Mononuclear cell (primary cell): ENCODE results near the gene GNE. TPM values are rescaled to one million over a fixed set of nuclear protein-coding genes. Genes with fewer than 3 reads are reported as not detected.

Source experiments
- H3K27me3 ChIP-seq: 2 replicates; pipeline ENCODE4 v1.6.0; 2011; ENCODE audit warnings: low read length, control low read depth; ENCODE audit not compliant: insufficient read depth
- H3K4me1 ChIP-seq: 2 replicates; pipeline ENCODE4 v1.5.1; 2011; ENCODE audit warnings: mild to moderate bottlenecking, low read length, control low read depth; ENCODE audit not compliant: insufficient read depth
- H3K4me3 ChIP-seq: 2 replicates; pipeline ENCODE4 v1.5.1; 2011; ENCODE audit warnings: mild to moderate bottlenecking, low read length, moderate library complexity
- H3K9me3 ChIP-seq: 2 replicates; pipeline ENCODE4 v1.5.1; 2011; ENCODE audit warnings: low read depth, mild to moderate bottlenecking, control low read depth, low read length
- total RNA-seq: library from RNA; depleted of rRNA; stranded (reverse); fragments of >200 nt; gene quantifications from one replicate; pipeline ENCODE4 v1.2.3, GENCODE V29; 2012

Gene GNE
- total RNA-seq, 1 donor: 31.8 TPM

- Histone ChIP-seq H3K4me3 (no peak overlapping the region), H3K4me1 (no peaks in the 10 kb centered on the region), H3K9me3 (no peaks in the 10 kb centered on the region), H3K27me3 (no peaks in the 10 kb centered on the region)
Measured at GRCh38 chr9:36174731-36175130, 83.5 kb downstream of the GNE start.

GRCh38 chr9:36174271-36174670 is 84.0 kb downstream of the GNE start:
- H3K9me3 ChIP-seq: no peaks in the 10 kb centered on the region
- H3K4me1 ChIP-seq: no peaks in the 10 kb centered on the region
- H3K27me3 ChIP-seq: no peaks in the 10 kb centered on the region

GRCh38 chr9:36173861-36174260 is 84.4 kb downstream of the GNE start:
- Histone ChIP-seq H3K27me3 (no peaks in the 10 kb centered on the region), H3K9me3 (no peaks in the 10 kb centered on the region), H3K4me1 (no peaks in the 10 kb centered on the region), H3K4me3 (no peak overlapping the region)

More at GRCh38 chr9:36174271-36174670, 84.0 kb downstream of the GNE start:
- H3K4me3 ChIP-seq: no peak overlapping the region

- Histone ChIP-seq H3K27me3 (no peaks in the 10 kb centered on the region), H3K4me3 (no peak overlapping the region), H3K4me1 (peaks cover 12% of the 10 kb centered on the region), H3K9me3 (no peaks in the 10 kb centered on the region)
Measured at GRCh38 chr9:36170531-36170930, 87.7 kb downstream of the GNE start.

GRCh38 chr9:36169708-36170107 is 88.5 kb downstream of the GNE start:
- no peaks in the 10 kb centered on the region for H3K9me3 ChIP-seq

GRCh38 chr9:36169166-36169565 is 89.1 kb downstream of the GNE start, which contains the start of gene CCIN:
TSS of gene CCIN (plus strand) at chr9:36169388. CDS start at chr9:36169503, 115 bp downstream.
- Histone ChIP-seq H3K27me3 (no peaks in the 10 kb centered on the region), H3K4me3 (no peak within 1 kb of the TSS), H3K9me3 (no peaks in the 10 kb centered on the region), H3K4me1 (peaks cover 12% of the 10 kb centered on the region)

More at GRCh38 chr9:36169708-36170107, 88.5 kb downstream of the GNE start:
- H3K4me1 ChIP-seq: peaks cover 12% of the 10 kb centered on the region
- H3K4me3 ChIP-seq: no peak overlapping the region
- no peaks in the 10 kb centered on the region for H3K27me3 ChIP-seq

- H3K4me1 ChIP-seq: peaks cover 12% of the 10 kb centered on the region
- H3K9me3 ChIP-seq: no peaks in the 10 kb centered on the region
- peak overlapping the region; percentile 32 for H3K4me3 ChIP-seq
- H3K27me3 ChIP-seq: no peaks in the 10 kb centered on the region
Measured at GRCh38 chr9:36166168-36166927, 91.9 kb downstream of the GNE start.

- no peak overlapping the region for H3K4me3 ChIP-seq
- no peaks in the 10 kb centered on the region for H3K9me3 ChIP-seq
- H3K27me3 ChIP-seq: no peaks in the 10 kb centered on the region
- peaks cover 12% of the 10 kb centered on the region for H3K4me1 ChIP-seq
Measured at GRCh38 chr9:36165826-36166167, 92.5 kb downstream of the GNE start.

- Histone ChIP-seq H3K9me3 (no peaks in the 10 kb centered on the region), H3K27me3 (no peaks in the 10 kb centered on the region), H3K4me3 (no peak overlapping the region), H3K4me1 (peaks cover 12% of the 10 kb centered on the region)
Measured at GRCh38 chr9:36164989-36165388, 93.3 kb downstream of the GNE start.

Other genes with a start within 250 kb of the GNE start
- gene RECK, start 221.5 kb downstream of the GNE start, total RNA-seq: 9.2 TPM
- gene GLIPR2, start 121.7 kb downstream of the GNE start, total RNA-seq: 86.0 TPM
- 1.0 TPM for gene CCIN, start 89.1 kb downstream of the GNE start, total RNA-seq
- 77.6 TPM for gene CLTA, start 67.5 kb downstream of the GNE start, total RNA-seq
- 71.8 TPM for gene RNF38, start 141.8 kb upstream of the GNE start, total RNA-seq